GM18520 (cell line): ENCODE data around the gene INCA1.
"Not testable (repeated sequence)": the region's sequence is repeated elsewhere in the genome, so short reads cannot be mapped to it uniquely, and the experiment has no call there.

ENCODE experiments used
- ATAC-seq: cut with Tn5 transposase; IDR thresholded peaks from one replicate; pipeline ENCODE4 v1.9.1; 2021; ENCODE audit not compliant: unreplicated experiment

INCA1 gene, protein sequence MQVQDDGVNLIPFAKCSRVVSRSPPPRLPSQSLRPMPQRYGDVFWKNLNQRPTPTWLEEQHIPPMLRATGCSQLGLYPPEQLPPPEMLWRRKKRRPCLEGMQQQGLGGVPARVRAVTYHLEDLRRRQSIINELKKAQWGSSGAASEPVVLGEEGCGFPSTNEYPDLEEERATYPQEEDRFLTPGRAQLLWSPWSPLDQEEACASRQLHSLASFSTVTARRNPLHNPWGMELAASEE

DNA sequence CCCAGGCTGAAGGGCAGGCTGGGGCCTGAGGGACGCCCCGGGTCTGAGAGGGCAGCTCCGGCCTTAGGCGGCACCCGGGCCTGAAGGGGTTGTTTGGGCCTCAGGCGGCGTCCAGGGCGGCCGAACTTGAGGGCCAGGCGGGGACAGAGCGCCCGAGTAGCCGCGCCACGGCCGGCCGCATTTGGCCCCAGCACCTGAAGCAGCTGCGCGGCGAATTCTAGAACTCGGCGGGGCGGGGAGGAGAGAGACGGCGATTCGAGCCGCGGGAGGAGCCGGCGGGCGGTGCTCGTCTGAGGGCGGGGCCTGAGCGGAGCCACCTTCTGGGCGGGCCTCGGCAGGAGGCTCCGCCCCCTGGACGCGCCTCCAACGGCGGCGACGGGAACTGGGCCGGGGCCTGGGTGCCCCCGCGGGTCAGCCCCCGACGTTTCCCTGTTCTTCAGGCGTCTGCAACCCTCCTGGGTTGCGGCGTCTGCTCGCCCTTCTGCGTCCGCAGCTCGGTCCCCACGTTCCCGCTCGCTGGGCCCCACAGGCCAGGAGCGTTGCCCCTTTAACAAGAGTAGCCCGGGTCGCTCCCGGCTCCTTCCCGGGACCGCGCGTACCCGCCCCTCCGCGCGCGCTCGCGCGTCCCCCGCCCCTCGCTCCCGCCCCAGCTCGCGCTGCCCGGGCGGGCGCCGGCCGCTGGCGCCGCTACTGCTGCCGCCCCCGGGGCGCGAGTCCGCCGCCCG is at the start of gene INCA1, which contains the start of gene KIF1C:
Gene INCA1 (minus strand): TSS at position 221 of the 725 bp plus-strand sequence. CDS start 3,085 bp downstream, outside the sequence.
Gene KIF1C (plus strand): TSS at position 649 of the 725 bp plus-strand sequence. CDS start 2,297 bp downstream, outside the sequence.
- ATAC-seq: peak; percentile 80

DNA sequence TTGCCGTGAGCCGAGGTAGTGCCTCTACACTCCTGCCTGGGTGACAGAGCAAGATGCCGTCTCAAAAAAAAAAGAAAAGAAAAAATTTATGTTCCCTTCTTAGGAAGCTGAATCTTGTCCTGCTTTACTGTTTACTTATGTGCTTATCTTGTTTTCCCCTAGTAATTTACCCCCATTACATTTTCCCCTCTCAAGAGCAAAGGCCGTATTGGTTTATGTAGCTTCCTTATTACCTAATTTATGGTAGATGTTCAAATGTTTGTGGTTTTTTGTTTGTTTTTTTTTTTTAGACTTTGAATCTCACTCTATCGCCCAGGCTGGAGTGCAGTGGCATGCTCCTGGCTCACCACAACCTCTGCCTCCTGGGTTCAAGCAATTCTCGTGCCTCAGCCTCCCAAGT is 48.2 kb upstream of the INCA1 start:
- no peak for ATAC-seq

DNA sequence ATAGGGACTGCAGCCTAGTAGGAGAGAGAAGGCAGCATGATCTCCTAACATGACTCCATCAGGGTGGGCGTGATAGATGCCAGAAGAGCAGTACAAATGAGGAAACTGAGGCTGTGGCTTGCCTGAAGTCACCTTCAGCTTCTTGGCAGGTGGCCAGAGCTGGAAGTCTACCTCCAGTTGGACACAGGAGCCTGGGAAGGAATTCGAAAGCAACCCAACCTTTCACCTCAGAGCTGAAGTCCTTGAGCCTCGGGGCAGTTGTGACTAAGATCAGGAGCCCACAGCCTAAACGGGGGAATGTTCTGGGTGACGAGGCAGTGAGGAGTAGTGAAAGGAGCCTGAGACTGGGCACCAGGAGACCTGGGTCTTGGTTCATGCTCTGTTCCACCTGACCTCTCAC is 47.3 kb upstream of the INCA1 start:
- no peak for ATAC-seq

DNA sequence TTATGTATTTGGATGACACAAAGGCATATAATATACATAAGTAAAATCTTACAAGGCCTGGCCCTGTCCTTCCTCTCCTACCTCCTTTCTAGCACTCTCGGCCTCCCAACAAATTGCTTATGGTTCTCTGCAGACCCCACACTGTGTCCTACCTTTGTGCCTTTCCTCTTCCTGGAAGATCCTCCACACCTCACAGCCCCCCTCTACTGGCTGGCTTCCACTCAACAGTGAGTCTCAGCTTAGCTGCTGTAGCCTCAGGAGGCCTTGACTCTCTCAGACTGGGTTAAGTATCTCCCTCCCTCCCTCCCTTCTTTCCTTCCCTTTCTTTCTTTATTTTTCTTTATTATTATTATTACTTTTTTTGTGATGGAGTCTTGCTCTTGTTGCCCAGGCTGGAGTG is 46.2 kb upstream of the INCA1 start:
- no peak for ATAC-seq

DNA sequence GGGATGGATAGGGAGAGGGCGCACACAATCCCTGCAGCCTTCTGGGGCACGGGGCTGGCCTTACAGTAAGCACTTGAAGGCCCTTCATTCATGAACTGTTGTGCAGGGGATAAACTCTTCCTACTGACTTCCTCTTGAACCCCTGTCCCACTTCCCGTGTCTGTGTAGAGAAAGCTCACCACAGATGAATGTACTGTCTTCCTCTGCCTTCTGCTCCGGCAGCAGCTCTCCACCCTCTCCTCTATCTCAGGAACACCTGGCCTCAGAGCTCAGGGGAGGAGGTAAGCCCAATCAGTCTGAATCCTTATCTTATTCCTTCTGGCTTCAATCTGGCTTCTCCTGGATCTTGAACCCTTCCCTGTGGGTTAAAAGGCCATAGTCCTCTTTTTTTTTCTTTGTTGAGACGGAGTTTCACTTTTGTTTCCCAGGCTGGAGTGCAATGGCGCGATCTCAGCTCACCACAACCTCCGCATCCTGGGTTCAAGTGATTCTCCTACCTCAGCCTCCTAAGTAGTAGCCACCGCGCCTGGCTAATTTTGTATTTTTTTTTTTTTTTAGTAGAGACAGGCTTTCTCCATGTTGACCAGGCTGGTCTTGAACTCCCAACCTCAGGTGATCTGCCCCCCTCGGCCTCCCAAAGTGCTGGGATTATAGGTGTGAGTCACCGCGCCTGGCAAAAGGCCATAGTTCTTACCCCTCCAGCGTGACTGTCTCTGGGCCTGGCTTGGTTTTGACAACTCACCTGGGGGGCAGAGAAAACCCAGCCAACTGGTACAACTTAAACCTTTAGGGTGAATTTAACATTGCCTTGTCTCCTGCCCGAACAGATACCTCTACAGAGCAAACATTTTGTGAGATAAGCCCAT is 45.1 kb upstream of the INCA1 start:
- no peak for ATAC-seq

DNA sequence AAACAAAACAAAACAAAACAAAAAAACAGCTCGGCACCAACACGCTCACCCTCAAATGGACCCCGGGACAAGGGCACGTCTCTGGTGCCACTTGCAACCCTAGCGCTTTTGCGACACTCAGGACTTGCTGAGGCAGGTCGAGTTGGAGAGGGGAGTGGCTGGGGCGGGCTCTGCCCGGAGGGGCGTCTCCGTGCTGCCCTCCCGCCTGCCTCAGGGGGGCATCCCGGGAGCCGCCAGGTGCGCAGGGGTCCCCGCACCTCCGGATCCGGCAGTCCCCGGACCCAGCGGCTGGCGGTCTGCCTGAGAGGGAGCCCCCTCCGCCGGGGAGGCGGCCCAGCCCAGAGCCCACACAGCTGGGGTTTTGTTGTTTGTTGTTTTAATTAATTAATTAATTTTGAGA is 38.0 kb upstream of the INCA1 start, which contains the start of gene SLC52A1:
Gene SLC52A1 (minus strand): TSS at position 112 of the 400 bp plus-strand sequence. CDS start 820 bp downstream, outside the sequence.
- no peak for ATAC-seq

DNA sequence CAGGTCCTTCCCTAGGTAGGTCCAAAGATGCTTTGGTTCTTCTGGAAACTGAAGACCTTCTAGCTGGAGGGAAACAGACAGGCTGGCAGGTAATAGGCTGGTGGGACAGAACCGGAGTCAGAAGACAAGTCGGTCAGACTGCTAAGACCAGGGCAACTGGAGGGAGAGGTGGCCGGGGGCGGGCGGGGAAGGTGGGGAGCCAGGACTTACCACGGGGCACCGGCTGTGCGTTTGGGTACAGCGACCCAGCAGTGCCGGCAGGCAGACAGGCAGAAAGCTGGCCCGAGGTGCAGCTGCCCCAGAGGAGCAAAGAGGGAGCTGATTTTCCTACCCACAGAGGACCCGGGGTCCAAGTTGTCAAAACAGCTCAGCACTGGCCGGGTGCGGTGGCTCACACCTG is 37.3 kb upstream of the INCA1 start:
- no peak for ATAC-seq

DNA sequence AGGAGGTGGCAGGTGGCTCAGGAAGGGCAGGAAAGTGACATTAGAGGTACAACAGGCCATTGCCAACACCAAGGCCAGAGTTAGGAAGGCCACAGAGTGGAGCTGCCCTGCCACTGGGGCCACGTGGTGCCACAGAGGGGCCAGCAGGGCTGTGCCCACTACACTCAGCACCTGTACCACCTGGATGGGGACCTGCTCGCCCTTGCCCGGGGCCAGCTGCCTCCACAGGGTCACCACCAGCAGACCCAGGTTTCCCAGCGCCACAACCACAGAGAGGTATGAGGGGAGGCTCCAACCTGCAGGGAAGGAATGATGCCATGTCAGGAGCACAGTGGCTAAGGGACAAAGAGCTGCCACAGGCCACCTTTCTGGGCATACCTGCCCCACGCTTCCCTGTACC is 36.7 kb upstream of the INCA1 start:
- ATAC-seq: no peak

DNA sequence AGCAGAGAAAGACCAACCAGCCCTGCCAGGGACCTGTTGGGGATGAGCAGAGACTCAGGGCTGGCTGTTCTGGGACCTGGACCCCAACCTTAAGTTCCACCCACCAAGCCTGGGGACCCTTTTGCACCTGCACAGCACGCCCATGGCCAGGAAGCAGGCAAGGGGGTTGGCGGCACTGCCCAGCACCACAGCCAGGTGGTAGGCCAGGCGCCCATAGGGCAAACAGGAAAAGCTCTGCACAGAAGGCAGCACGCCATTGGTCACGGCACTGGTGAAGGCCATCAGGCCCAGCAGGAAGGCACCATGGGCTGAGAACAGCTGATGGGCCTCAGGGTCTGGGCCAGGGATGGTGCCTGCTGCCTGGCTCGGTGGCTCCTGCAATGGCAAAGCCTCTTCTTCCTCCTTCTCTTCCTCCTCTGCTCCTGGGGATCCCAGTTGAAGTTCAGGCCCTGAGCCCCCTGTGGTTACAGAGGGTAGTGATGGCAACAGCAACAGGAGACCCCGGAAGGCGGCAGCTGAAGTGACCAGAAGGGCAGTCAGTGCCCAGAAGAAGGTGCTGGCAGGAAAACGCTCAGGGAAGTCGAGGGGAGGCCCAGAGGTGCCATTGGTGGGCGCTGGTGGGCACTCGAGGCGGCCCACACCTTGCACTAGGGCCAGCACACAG is 36.2 kb upstream of the INCA1 start:
- no peak for ATAC-seq

DNA sequence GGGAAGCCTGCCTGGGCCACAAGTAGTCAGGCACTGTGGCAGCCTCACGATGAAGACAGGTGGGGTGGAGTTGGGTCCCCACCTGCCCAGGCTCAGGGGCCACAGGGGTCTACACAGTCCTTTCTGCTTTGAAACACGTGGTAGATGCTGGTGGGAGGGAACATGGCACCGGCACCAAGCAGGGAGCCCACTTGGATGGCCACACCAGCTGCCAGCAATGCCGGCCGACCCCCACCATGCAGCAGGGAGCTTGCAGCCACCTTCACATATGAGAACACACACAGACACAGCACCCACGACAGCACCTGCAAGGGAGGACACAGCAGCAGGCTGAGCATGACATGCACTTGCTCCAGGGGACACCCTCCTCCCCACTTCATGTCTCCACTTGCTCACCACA is 35.5 kb upstream of the INCA1 start:
- no peak for ATAC-seq

DNA sequence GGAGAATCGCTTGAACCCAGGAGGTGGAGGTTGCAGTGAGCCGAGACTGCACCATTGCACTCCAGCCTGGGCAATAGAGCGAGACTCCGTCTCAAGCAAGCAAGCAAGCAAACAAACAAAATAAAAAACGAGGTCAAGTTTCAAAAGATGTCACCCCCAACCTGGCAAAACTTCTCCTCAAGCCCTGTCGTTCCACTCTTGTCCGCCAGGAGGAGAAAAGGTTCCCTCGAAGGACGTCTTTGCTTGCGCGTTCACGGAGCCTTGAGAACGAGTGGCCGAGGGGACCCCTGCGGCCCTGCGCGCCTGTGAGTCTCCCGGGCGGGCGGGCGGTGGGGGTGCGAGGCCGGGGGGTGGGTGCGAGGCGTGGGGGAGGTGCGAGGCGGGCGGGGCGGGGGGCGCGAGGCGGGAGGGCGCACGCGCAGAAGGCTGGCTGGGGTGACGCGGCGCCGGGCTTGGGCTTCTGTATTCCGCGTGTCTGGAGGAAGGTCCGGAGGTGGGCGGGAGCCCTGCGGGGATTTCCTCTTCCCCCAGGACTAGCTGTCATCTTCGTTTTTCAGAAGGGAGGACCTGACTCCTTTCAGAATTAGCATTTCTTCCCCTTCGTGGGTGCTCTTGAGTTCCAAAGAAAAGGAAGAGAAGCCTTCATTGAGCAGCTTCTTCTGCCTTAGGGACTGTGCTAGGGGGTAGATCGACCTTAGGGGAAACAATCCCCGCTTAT is 34.2 kb upstream of the INCA1 start:
- ATAC-seq: no peak

DNA sequence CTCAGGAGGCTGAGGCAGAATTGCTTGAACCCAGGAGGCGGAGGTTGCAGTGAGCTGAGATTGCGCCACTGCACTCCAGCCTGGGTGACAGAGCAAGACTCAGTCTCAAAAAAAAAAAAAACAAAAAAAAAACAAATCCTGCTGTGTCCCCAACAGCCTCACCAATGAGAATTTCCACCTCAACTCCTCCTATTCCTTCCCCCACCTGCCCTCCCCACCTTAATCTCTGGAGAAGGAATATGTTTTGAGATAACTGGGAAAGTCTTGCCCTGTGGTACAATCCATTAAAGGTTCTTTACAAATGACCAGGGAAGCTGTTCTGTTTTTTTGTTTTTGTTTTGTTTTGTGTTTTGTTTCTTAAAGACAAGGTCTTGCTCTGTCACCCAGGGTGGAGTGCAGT is 32.8 kb upstream of the INCA1 start:
- not testable (repeated sequence) for ATAC-seq

DNA sequence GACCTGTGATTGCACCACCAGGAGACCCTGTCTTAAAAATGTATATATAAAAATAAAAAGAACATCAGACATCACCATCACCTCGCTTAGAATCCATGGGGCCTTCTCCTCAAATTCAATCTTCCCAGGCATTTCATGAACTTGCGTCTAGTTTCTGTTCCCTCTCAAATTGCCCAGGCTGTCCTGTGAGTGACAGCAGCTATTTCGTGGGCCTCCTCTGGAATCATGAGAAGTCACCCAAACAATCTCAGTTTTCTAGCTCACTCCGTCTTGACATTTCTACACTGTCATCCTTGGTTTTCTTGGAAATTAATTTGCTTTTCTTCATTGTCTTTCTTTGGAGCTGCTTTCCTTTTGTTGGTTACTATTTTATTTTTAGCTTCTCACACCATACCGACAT is 30.6 kb upstream of the INCA1 start:
- ATAC-seq: no peak

DNA sequence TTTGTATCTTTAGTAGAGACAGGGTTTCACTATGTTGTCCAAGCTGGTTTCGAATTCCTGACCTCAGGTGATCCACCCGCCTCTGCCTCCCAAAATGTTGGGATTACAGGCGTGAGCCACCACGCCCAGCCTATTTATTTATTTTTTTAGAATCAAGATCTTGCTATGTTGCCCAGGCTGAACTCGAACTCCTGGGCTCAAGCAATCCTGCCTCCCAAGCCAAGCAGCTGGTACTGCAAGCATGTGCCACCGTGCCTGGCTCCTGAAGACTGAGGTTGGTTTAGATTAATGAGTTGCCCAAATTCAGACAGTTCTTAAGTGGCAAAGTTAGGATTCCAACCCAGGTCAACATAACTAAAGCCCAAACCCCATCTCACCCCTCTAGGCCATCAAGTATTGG is 30.0 kb upstream of the INCA1 start:
- ATAC-seq: no peak

DNA sequence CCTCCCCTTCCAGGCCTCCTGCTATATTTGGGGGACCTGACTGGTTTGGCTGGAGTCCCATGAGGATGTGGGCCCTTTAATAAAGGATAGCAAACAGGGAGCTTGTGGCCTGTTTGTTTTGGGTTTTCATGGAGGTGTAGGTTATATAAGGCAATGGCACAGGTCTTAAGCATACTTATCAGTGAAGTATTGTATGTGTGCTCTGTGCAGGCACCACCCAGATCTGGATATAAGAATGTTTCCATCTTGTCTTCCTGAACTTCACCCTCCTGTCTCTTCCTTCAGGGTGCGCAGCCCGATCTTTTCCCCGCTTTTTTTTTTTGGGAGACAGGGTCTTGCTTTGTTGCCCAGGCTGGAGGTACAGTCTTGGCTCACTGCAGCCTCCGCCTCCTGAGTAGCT is 27.3 kb upstream of the INCA1 start:
- ATAC-seq: no peak

DNA sequence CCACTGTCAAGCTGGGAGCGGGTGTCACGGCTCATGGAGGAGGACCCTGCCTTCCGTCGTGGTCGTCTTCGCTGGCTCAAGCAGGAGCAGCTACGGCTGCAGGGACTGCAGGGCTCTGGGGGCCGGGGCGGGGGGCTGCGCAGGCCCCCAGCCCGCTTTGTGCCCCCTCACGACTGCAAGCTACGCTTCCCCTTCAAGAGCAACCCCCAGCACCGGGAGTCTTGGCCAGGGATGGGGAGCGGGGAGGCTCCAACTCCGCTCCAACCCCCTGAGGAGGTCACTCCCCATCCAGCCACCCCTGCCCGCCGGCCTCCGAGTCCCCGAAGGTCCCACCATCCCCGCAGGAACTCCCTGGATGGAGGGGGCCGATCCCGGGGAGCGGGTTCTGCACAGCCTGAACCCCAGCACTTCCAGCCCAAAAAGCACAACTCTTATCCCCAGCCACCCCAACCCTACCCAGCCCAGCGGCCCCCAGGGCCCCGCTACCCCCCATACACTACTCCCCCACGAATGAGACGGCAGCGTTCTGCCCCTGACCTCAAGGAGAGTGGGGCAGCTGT is 26.3 kb upstream of the INCA1 start:
- ATAC-seq: no peak

DNA sequence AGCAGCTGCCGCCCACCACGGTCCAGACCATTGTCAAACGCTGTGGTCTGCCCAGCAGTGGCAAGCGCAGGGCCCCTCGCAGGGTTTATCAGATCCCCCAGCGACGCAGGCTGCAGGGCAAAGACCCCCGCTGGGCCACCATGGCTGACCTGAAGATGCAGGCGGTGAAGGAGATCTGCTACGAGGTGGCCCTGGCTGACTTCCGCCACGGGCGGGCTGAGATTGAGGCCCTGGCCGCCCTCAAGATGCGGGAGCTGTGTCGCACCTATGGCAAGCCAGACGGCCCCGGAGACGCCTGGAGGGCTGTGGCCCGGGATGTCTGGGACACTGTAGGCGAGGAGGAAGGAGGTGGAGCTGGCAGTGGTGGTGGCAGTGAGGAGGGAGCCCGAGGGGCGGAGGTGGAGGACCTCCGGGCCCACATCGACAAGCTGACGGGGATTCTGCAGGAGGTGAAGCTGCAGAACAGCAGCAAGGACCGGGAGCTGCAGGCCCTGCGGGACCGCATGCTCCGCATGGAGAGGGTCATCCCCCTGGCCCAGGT is 24.9 kb upstream of the INCA1 start:
- no peak for ATAC-seq

DNA sequence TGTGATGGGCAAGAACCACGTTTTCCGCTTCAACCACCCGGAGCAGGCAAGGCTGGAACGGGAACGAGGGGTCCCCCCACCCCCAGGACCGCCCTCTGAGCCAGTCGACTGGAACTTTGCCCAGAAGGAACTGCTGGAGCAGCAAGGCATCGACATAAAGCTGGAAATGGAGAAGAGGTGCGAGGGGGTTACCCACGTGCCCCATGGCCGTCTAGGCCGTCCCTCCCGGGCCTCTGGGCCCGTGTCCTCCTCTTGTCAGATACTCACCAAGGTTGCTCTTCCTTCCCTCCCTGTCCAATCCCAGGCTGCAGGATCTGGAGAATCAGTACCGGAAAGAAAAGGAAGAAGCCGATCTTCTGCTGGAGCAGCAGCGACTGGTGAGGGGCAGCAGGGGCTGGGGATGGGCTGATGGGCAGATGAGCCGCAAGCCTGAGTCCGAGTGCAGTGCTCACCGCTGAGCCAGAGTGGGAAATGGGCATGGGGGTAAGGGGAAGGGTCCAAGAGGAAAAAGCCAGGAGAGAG is 23.2 kb upstream of the INCA1 start:
- no peak for ATAC-seq

DNA sequence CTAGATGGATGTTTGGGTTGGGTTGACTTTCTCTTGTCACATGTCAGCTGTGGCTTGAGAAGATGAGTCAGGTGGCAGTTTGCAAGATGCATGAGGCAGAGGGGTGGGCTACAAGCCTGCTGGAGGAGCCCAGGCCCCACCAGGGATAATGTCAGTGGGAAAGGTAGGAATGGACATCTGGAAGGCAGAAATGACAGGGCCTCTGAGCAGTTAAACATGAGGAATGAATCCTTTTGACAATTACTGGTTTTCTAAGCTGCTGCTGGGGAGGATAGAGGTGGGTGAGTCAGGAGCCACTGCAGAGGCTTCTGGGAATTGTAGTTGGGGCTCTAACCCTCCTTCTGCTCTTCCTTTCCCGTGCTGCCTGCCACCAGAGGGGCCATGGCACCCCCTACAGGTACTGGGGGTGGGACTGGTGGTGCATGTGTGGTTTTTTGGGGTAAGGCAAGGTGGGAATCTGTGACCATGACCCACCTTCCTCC is 22.2 kb upstream of the INCA1 start:
- ATAC-seq: no peak
